HEK293 (cell line): ENCODE measurements around the gene LMNTD2.

Experiments used
- CTCF ChIA-PET: fragments of 350-600 bp; formaldehyde crosslinking; extraction: SDS; loops from one replicate; lab custom pipeline; 2021; ENCODE audit warnings: antibody characterized with exemption; lab: Yijun Ruan, JAX
- POLR2A ChIA-PET: fragments of 300-600 bp; formaldehyde crosslinking; extraction: SDS; loops from one replicate; lab custom pipeline; 2020; ENCODE audit warnings: antibody characterized with exemption, inconsistent platforms; lab: Yijun Ruan, JAX
- H3K27ac ChIP-seq: fragments of 200-500 bp; sonication (Bioruptor generic); 2 replicates; pipeline ENCODE4 v1.5.1; 2014; ENCODE audit warnings: low read depth, low read length, control low read depth, inconsistent platforms; ENCODE audit errors: extremely low read depth
- H3K36me3 ChIP-seq, 2 experiments: fragments of 200-500 bp in 1 of 2; sonication (Bioruptor generic) in 1 of 2; 1 replicate in 1 of 2; 2 replicates in 1 of 2; pipeline ENCODE4 v1.5.1; 2014 to 2017; ENCODE audit warnings: inconsistent platforms in 2 of 2, low read length in 2 of 2; ENCODE audit not compliant: control insufficient read depth in 2 of 2, insufficient read depth in 1 of 2
- H3K4me1 ChIP-seq: fragments of 200-500 bp; sonication (Bioruptor generic); 2 replicates; pipeline ENCODE4 v1.5.1; 2014; ENCODE audit warnings: mild to moderate bottlenecking, low read length, inconsistent platforms; ENCODE audit not compliant: control insufficient read depth, insufficient read depth
- H3K4me3 ChIP-seq: 2 replicates; pipeline ENCODE4 v1.5.1; 2011; ENCODE audit warnings: low read depth, mild to moderate bottlenecking, control low read depth, low read length, moderate library complexity
- H3K9me3 ChIP-seq: fragments of 200-500 bp; sonication (Bioruptor generic); 2 replicates; pipeline ENCODE4 v1.5.1; 2014; ENCODE audit warnings: low read depth, low read length, inconsistent platforms; ENCODE audit not compliant: control insufficient read depth, insufficient read depth
- GLI4 ChIP-seq: fragments of 450-650 bp; formaldehyde crosslinking; IDR thresholded peaks from 2 replicates; pipeline ENCODE4 v1.5.1; 2016; ENCODE audit warnings: missing biosample characterization, missing genetic modification characterization
- HOXA7 ChIP-seq: sonication (generic); formaldehyde crosslinking; IDR thresholded peaks from 2 replicates; pipeline ENCODE4 v1.8.1; 2022; ENCODE audit warnings: missing genetic modification reagents, borderline replicate concordance
- IKZF3 ChIP-seq: fragments of 450-650 bp; IDR thresholded peaks from 2 replicates; pipeline ENCODE4 v1.5.0; 2018; ENCODE audit warnings: missing biosample characterization, mild to moderate bottlenecking, missing genetic modification characterization, moderate library complexity
- PRDM1 ChIP-seq: fragments of 450-650 bp; formaldehyde crosslinking; IDR thresholded peaks from 2 replicates; pipeline ENCODE4; 2016; ENCODE audit warnings: missing biosample characterization, missing genetic modification characterization
- SCRT1 ChIP-seq: fragments of 450-650 bp; formaldehyde crosslinking; IDR thresholded peaks from 2 replicates; pipeline ENCODE4 v1.5.1; 2016; ENCODE audit warnings: missing biosample characterization, missing genetic modification characterization, borderline replicate concordance
- ZBTB21 ChIP-seq: fragments of 450-650 bp; formaldehyde crosslinking; IDR thresholded peaks from 2 replicates; pipeline ENCODE4 v1.5.1; 2017; ENCODE audit warnings: missing biosample characterization, missing genetic modification characterization
- ZBTB8A ChIP-seq: fragments of 450-650 bp; formaldehyde crosslinking; IDR thresholded peaks from 2 replicates; pipeline ENCODE4 v1.5.1; 2016; ENCODE audit warnings: missing biosample characterization, missing genetic modification characterization
- ZNF155 ChIP-seq: fragments of 450-650 bp; formaldehyde crosslinking; IDR thresholded peaks from 2 replicates; pipeline ENCODE4 v1.5.1; 2016; ENCODE audit warnings: missing biosample characterization, missing genetic modification characterization
- ZNF16 ChIP-seq: fragments of 450-650 bp; formaldehyde crosslinking; IDR thresholded peaks from 2 replicates; pipeline ENCODE4 v1.5.1; 2016; ENCODE audit warnings: low read depth, missing biosample characterization, missing genetic modification characterization
- ZNF221 ChIP-seq: fragments of 450-650 bp; formaldehyde crosslinking; IDR thresholded peaks from 2 replicates; pipeline ENCODE4 v1.5.1; 2017; ENCODE audit warnings: missing biosample characterization, missing genetic modification characterization, borderline replicate concordance
- ZNF239 ChIP-seq: fragments of 450-650 bp; formaldehyde crosslinking; IDR thresholded peaks from 2 replicates; pipeline ENCODE4 v1.5.1; 2016; ENCODE audit warnings: missing biosample characterization, missing genetic modification characterization
- ZNF24 ChIP-seq: fragments of 450-650 bp; formaldehyde crosslinking; IDR thresholded peaks from 2 replicates; pipeline ENCODE4 v1.5.1; 2016; ENCODE audit warnings: missing biosample characterization, missing genetic modification characterization
- ZNF426 ChIP-seq: fragments of 450-650 bp; formaldehyde crosslinking; IDR thresholded peaks from 2 replicates; pipeline ENCODE4 v1.5.1; 2017; ENCODE audit warnings: missing biosample characterization, missing genetic modification characterization, mild to moderate bottlenecking, inconsistent platforms, moderate library complexity
- ZNF561 ChIP-seq: fragments of 450-650 bp; IDR thresholded peaks from 2 replicates; pipeline ENCODE4 v1.5.1; 2018; ENCODE audit warnings: missing biosample characterization, missing genetic modification characterization, borderline replicate concordance
- ZNF624 ChIP-seq: fragments of 450-650 bp; formaldehyde crosslinking; IDR thresholded peaks from 2 replicates; pipeline ENCODE4 v1.5.1; 2017; ENCODE audit warnings: missing biosample characterization, missing genetic modification characterization
- ZNF654 ChIP-seq: fragments of 450-650 bp; formaldehyde crosslinking; IDR thresholded peaks from 2 replicates; pipeline ENCODE4 v1.5.1; 2016; ENCODE audit warnings: low read depth, missing biosample characterization, missing genetic modification characterization
- TF ChIP-seq, protein P1 (sequence below): fragments of 450-650 bp; formaldehyde crosslinking; IDR thresholded peaks from 2 replicates; pipeline ENCODE4 v1.5.1; 2016; ENCODE audit warnings: missing biosample characterization, missing genetic modification characterization
- TF ChIP-seq, protein P2 (sequence below): fragments of 450-650 bp; formaldehyde crosslinking; IDR thresholded peaks from 2 replicates; pipeline ENCODE4 v1.5.1; 2017; ENCODE audit warnings: missing biosample characterization, missing genetic modification characterization
- TF ChIP-seq, protein P3 (sequence below): fragments of 450-650 bp; IDR thresholded peaks from 2 replicates; pipeline ENCODE4 v1.5.1; 2018; ENCODE audit warnings: missing biosample characterization, mild to moderate bottlenecking, missing genetic modification characterization
- TF ChIP-seq, protein P4 (sequence below): fragments of 450-650 bp; formaldehyde crosslinking; IDR thresholded peaks from 2 replicates; pipeline ENCODE4 v1.5.1; 2016; ENCODE audit warnings: missing biosample characterization, missing genetic modification characterization
- TF ChIP-seq, protein P5 (sequence below): fragments of 450-650 bp; formaldehyde crosslinking; IDR thresholded peaks from 2 replicates; pipeline ENCODE4 v1.5.1; 2016; ENCODE audit warnings: missing biosample characterization, missing genetic modification characterization

The LMNTD2 gene

DNA sequence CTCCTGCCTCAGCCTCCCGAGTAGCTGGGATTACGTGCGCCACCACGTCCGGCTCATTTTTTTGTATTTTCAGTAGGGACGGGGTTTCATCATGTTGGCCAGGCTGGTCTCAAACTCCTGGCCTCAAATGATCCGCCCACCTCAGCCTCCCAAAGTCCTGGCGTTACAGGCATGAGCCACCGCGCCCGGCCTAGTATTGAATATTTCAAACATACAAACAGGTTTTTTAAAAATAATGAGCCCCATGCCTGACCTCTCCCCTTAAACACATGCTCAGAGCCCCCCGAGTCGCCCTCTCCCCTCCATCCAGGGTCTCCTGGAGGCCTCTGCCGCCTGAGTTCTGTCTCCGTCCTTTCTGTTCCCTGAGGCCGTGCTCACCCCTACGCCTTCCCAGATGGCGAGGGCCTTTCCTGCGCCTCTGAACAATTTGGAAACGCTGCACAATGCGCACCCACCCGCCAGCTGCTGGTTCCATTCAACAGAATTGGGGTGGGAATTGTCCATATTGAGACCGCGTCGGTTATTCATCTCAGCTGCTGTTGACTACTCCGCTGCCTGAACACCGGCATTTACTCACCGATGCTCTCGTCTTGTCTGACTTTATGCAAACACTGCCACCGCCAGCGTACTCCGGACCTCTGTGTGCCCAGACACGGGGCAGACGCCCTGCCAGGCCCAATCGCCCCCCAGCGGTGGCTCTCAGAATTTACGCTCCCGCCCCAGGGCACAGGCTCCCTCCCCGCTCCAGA is 39.9 kb downstream of the LMNTD2 start (continued):
- TF ChIP-seq ZNF654, result no peak
- no peak for TF ChIP-seq ZNF561 (tag by site-specific recombination)
- TF ChIP-seq, protein P1, sequence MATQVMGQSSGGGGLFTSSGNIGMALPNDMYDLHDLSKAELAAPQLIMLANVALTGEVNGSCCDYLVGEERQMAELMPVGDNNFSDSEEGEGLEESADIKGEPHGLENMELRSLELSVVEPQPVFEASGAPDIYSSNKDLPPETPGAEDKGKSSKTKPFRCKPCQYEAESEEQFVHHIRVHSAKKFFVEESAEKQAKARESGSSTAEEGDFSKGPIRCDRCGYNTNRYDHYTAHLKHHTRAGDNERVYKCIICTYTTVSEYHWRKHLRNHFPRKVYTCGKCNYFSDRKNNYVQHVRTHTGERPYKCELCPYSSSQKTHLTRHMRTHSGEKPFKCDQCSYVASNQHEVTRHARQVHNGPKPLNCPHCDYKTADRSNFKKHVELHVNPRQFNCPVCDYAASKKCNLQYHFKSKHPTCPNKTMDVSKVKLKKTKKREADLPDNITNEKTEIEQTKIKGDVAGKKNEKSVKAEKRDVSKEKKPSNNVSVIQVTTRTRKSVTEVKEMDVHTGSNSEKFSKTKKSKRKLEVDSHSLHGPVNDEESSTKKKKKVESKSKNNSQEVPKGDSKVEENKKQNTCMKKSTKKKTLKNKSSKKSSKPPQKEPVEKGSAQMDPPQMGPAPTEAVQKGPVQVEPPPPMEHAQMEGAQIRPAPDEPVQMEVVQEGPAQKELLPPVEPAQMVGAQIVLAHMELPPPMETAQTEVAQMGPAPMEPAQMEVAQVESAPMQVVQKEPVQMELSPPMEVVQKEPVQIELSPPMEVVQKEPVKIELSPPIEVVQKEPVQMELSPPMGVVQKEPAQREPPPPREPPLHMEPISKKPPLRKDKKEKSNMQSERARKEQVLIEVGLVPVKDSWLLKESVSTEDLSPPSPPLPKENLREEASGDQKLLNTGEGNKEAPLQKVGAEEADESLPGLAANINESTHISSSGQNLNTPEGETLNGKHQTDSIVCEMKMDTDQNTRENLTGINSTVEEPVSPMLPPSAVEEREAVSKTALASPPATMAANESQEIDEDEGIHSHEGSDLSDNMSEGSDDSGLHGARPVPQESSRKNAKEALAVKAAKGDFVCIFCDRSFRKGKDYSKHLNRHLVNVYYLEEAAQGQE (tag by site-specific recombination), result no peak
- TF ChIP-seq ZNF239 (tag by site-specific recombination), result no peak
- TF ChIP-seq, protein P2, sequence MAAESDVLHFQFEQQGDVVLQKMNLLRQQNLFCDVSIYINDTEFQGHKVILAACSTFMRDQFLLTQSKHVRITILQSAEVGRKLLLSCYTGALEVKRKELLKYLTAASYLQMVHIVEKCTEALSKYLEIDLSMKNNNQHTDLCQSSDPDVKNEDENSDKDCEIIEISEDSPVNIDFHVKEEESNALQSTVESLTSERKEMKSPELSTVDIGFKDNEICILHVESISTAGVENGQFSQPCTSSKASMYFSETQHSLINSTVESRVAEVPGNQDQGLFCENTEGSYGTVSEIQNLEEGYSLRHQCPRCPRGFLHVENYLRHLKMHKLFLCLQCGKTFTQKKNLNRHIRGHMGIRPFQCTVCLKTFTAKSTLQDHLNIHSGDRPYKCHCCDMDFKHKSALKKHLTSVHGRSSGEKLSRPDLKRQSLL (tag by site-specific recombination), result no peak

DNA sequence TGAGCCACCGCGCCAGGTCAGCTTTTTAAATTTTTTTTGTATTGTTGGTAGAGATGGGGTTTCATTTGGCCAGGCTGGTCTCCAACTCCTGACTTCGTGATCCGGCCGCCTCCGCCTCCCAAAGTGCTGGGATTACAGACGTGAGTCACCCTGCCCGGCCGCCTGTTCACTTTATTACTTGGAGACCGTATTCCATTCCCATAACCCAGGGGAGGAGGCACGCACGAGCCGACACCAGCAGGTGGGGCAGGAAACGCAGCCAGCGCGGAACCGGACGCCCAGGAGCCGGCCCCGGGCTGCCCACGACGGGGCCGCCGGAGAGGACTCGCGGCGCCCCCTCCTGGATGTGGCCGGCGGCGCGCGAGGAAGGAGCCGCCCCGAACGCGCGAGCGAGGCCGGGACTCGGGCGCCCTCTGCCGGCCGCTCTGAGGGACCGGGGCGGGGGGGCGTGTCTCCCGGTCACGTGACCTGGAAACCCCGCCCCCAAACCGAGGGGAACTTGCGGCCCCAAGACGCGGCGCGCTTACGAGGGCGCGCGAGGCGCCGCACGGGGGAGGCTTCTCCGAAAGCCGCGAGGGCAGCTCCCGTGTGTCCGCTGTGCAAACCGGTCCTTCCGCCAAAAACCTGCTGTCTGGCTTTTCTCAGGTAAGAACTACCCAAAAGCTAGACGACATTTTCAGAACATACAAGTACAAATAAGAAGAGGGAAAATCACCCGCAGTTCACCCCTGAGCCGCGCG is 41.9 kb downstream of the LMNTD2 start:
- H3K4me1 ChIP-seq, result no peaks in the 10 kb centered on the region
- H3K36me3 ChIP-seq, result peaks cover 0 to 3% of the 10 kb centered on the region in 2 experiments; a peak in 1 of 3 replicates
- H3K4me3 ChIP-seq, result no peak overlapping the region
- H3K27ac ChIP-seq, result no peak overlapping the region
- H3K9me3 ChIP-seq, result no peaks in the 10 kb centered on the region
- ChIA-PET POLR2A (no interaction called here), CTCF (interaction anchor here (0.6 to 1.6 kb wide), 26 partner anchors 8 to 307 kb away, joined by 3 to 8 read pairs (median 3); no protein-coding TSS in a partner anchor)
- TF ChIP-seq ZNF624, result no peak
- TF ChIP-seq ZNF24 (tag by site-specific recombination), result no peak
- TF ChIP-seq GLI4 (tag by site-specific recombination), result no peak
- no peak for TF ChIP-seq ZNF221 (tag by site-specific recombination)
- peak; percentile 65 for TF ChIP-seq IKZF3 (tag by site-specific recombination)
- TF ChIP-seq HOXA7 (CRISPR knock-in tag), result no peak
- no peak for TF ChIP-seq ZNF16 (tag by site-specific recombination)
- TF ChIP-seq, protein P3, sequence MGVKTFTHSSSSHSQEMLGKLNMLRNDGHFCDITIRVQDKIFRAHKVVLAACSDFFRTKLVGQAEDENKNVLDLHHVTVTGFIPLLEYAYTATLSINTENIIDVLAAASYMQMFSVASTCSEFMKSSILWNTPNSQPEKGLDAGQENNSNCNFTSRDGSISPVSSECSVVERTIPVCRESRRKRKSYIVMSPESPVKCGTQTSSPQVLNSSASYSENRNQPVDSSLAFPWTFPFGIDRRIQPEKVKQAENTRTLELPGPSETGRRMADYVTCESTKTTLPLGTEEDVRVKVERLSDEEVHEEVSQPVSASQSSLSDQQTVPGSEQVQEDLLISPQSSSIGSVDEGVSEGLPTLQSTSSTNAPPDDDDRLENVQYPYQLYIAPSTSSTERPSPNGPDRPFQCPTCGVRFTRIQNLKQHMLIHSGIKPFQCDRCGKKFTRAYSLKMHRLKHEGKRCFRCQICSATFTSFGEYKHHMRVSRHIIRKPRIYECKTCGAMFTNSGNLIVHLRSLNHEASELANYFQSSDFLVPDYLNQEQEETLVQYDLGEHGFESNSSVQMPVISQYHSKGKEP (tag by site-specific recombination), result peak; percentile 58; the same call in 1 of the 2 replicates
- TF ChIP-seq ZBTB8A (tag by site-specific recombination), result no peak
- TF ChIP-seq ZNF426 (tag by site-specific recombination), result no peak
- TF ChIP-seq ZNF155 (tag by site-specific recombination), result no peak
- no peak for TF ChIP-seq PRDM1 (tag by site-specific recombination)
- TF ChIP-seq, protein P4, sequence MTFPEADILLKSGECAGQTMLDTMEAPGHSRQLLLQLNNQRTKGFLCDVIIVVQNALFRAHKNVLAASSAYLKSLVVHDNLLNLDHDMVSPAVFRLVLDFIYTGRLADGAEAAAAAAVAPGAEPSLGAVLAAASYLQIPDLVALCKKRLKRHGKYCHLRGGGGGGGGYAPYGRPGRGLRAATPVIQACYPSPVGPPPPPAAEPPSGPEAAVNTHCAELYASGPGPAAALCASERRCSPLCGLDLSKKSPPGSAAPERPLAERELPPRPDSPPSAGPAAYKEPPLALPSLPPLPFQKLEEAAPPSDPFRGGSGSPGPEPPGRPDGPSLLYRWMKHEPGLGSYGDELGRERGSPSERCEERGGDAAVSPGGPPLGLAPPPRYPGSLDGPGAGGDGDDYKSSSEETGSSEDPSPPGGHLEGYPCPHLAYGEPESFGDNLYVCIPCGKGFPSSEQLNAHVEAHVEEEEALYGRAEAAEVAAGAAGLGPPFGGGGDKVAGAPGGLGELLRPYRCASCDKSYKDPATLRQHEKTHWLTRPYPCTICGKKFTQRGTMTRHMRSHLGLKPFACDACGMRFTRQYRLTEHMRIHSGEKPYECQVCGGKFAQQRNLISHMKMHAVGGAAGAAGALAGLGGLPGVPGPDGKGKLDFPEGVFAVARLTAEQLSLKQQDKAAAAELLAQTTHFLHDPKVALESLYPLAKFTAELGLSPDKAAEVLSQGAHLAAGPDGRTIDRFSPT (tag by site-specific recombination), result peak; percentile 53; the same call in 1 of the 2 replicates
- no peak for TF ChIP-seq ZBTB21
- TF ChIP-seq SCRT1 (tag by site-specific recombination), result no peak
- TF ChIP-seq, protein P5, sequence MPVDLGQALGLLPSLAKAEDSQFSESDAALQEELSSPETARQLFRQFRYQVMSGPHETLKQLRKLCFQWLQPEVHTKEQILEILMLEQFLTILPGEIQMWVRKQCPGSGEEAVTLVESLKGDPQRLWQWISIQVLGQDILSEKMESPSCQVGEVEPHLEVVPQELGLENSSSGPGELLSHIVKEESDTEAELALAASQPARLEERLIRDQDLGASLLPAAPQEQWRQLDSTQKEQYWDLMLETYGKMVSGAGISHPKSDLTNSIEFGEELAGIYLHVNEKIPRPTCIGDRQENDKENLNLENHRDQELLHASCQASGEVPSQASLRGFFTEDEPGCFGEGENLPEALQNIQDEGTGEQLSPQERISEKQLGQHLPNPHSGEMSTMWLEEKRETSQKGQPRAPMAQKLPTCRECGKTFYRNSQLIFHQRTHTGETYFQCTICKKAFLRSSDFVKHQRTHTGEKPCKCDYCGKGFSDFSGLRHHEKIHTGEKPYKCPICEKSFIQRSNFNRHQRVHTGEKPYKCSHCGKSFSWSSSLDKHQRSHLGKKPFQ (tag by site-specific recombination), result no peak
